ENCODE results near the gene STAT2. TPM values are rescaled to one million over a fixed set of nuclear protein-coding genes. Genes with fewer than 3 reads are reported as not detected.

Gene STAT2
- total and polyA plus RNA-seq, 2 of the 13 experiments (the other 11 are each of a cell fraction or from before 2014, with no cell fraction given) = 43.5 to 84.6 TPM

DNA sequence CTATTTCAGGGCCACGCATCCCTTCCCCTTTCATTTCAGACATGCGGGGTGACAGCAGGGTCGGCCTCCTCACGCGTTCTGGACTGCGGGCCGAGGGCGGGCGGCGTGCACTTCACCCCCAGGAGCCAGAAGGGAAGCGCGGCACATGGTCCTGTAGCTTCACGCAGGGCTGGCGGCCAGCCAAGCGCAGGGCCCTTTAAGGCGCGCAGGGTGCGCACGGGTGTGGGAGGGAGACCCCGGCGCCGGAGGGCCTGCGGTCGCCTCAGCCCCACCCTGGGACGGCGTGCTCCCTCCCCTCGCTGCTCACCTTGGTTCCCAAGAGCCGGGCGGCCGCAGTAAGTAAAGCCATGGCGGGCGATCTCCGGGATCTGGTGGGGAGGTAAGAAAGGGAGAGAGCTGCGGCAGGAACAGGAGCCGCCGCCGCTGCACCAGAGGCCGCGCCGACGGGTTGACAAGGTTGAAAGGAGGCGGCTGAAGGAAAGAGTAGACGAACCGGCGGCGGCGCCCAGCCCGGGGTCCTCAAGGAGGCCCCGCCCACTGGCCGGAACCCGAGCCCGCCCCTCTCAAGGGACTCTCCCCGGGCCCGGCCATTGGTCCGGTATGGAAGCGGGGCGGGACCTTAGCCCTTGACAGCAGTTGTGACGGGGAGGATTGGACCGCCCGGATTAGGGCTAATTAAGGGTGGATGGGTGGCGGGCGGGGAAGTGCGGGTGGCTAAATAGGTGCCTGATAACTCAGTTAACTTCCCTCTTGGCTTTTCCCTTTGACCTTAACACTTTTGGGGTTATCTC, 59.9 kb downstream of the STAT2 start, which contains the start of gene CS (continued):
- TF ChIP-seq, protein P1, sequence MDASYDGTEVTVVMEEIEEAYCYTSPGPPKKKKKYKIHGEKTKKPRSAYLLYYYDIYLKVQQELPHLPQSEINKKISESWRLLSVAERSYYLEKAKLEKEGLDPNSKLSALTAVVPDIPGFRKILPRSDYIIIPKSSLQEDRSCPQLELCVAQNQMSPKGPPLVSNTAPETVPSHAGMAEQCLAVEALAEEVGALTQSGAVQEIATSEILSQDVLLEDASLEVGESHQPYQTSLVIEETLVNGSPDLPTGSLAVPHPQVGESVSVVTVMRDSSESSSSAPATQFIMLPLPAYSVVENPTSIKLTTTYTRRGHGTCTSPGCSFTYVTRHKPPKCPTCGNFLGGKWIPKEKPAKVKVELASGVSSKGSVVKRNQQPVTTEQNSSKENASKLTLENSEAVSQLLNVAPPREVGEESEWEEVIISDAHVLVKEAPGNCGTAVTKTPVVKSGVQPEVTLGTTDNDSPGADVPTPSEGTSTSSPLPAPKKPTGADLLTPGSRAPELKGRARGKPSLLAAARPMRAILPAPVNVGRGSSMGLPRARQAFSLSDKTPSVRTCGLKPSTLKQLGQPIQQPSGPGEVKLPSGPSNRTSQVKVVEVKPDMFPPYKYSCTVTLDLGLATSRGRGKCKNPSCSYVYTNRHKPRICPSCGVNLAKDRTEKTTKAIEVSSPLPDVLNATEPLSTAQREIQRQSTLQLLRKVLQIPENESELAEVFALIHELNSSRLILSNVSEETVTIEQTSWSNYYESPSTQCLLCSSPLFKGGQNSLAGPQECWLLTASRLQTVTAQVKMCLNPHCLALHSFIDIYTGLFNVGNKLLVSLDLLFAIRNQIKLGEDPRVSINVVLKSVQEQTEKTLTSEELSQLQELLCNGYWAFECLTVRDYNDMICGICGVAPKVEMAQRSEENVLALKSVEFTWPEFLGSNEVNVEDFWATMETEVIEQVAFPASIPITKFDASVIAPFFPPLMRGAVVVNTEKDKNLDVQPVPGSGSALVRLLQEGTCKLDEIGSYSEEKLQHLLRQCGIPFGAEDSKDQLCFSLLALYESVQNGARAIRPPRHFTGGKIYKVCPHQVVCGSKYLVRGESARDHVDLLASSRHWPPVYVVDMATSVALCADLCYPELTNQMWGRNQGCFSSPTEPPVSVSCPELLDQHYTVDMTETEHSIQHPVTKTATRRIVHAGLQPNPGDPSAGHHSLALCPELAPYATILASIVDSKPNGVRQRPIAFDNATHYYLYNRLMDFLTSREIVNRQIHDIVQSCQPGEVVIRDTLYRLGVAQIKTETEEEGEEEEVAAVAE (CRISPR knock-in tag; IDR thresholded peaks at IDR 0.05; ENCODE audit: borderline replicate concordance) = no peak
- TF ChIP-seq ELF4 (CRISPR knock-in tag; IDR thresholded peaks at IDR 0.05; ENCODE audit: borderline replicate concordance) (peak; percentile 82; the same call in 1 of the 2 replicates), ZNF543 (CRISPR knock-in tag; IDR thresholded peaks at IDR 0.05) (peak; percentile 84), ARHGAP35 (CRISPR knock-in tag; IDR thresholded peaks at IDR 0.05; ENCODE audit: borderline replicate concordance) (peak; percentile 39; the same call in 1 of the 2 replicates), LBX2 (CRISPR knock-in tag; IDR thresholded peaks at IDR 0.05; ENCODE audit: borderline replicate concordance) (no peak), PHF5A (CRISPR knock-in tag; IDR thresholded peaks at IDR 0.05; ENCODE audit: low read depth, unreplicated experiment) (no peak), RBM39 (IDR thresholded peaks at IDR 0.05; ENCODE audit: low read depth, low read length, poor library complexity, severe bottlenecking) (peak; percentile 91), ZNF552 (CRISPR knock-in tag; IDR thresholded peaks at IDR 0.05; ENCODE audit: borderline replicate concordance) (peak; percentile 64; the same call in 1 of the 2 replicates), SUZ12 (IDR thresholded peaks at IDR 0.05; ENCODE audit: low read depth, low read length) (no peak), ZSCAN30 (CRISPR knock-in tag; IDR thresholded peaks at IDR 0.05) (no peak)
- TF ChIP-seq, protein P2, sequence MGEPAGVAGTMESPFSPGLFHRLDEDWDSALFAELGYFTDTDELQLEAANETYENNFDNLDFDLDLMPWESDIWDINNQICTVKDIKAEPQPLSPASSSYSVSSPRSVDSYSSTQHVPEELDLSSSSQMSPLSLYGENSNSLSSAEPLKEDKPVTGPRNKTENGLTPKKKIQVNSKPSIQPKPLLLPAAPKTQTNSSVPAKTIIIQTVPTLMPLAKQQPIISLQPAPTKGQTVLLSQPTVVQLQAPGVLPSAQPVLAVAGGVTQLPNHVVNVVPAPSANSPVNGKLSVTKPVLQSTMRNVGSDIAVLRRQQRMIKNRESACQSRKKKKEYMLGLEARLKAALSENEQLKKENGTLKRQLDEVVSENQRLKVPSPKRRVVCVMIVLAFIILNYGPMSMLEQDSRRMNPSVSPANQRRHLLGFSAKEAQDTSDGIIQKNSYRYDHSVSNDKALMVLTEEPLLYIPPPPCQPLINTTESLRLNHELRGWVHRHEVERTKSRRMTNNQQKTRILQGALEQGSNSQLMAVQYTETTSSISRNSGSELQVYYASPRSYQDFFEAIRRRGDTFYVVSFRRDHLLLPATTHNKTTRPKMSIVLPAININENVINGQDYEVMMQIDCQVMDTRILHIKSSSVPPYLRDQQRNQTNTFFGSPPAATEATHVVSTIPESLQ (CRISPR knock-in tag; conservative IDR thresholded peaks at IDR 0.05) = no peak
- TF ChIP-seq, protein P3, sequence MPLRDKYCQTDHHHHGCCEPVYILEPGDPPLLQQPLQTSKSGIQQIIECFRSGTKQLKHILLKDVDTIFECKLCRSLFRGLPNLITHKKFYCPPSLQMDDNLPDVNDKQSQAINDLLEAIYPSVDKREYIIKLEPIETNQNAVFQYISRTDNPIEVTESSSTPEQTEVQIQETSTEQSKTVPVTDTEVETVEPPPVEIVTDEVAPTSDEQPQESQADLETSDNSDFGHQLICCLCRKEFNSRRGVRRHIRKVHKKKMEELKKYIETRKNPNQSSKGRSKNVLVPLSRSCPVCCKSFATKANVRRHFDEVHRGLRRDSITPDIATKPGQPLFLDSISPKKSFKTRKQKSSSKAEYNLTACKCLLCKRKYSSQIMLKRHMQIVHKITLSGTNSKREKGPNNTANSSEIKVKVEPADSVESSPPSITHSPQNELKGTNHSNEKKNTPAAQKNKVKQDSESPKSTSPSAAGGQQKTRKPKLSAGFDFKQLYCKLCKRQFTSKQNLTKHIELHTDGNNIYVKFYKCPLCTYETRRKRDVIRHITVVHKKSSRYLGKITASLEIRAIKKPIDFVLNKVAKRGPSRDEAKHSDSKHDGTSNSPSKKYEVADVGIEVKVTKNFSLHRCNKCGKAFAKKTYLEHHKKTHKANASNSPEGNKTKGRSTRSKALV (CRISPR knock-in tag; IDR thresholded peaks at IDR 0.05) = no peak
- TF ChIP-seq, protein P4, sequence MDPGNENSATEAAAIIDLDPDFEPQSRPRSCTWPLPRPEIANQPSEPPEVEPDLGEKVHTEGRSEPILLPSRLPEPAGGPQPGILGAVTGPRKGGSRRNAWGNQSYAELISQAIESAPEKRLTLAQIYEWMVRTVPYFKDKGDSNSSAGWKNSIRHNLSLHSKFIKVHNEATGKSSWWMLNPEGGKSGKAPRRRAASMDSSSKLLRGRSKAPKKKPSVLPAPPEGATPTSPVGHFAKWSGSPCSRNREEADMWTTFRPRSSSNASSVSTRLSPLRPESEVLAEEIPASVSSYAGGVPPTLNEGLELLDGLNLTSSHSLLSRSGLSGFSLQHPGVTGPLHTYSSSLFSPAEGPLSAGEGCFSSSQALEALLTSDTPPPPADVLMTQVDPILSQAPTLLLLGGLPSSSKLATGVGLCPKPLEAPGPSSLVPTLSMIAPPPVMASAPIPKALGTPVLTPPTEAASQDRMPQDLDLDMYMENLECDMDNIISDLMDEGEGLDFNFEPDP (CRISPR knock-in tag; conservative IDR thresholded peaks at IDR 0.05) = no peak
- TF ChIP-seq, protein P5, sequence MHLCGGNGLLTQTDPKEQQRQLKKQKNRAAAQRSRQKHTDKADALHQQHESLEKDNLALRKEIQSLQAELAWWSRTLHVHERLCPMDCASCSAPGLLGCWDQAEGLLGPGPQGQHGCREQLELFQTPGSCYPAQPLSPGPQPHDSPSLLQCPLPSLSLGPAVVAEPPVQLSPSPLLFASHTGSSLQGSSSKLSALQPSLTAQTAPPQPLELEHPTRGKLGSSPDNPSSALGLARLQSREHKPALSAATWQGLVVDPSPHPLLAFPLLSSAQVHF (CRISPR knock-in tag; IDR thresholded peaks at IDR 0.05) = no peak
